Activated CD8-positive, alpha-beta memory T cell treated with anti-CD3 and anti-CD28 coated beads, Interleukin-2, amount 50 U/mL, for 24 hours (primary cell): ENCODE data around the gene ARHGAP15.

Experiments
- DNase-seq: peaks from one replicate; pipeline ENCODE4 v3.0.0-alpha.2; 2020; ENCODE audit errors: extremely low read depth

Gene ARHGAP15

DNA sequence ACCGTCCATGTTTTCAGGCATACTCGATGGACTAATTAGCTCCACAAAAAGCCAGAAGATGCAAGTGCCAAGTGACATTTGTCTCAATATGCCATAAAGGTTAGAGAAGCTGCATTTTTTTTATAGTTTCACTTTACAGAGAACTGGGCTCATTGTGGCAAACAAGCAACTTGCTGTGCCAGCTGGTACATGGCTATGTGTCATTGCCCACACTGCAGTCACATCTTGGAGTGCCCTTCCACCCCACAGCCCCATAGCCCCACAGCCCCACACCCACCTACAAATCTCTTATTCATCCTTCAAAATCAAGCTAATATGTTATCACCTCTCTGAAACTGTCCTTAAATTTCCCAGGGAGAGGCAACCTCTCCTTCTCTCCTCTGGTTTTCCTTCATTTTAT lies 451.9 kb downstream of the ARHGAP15 start:
- DNase-seq = no peak

DNA sequence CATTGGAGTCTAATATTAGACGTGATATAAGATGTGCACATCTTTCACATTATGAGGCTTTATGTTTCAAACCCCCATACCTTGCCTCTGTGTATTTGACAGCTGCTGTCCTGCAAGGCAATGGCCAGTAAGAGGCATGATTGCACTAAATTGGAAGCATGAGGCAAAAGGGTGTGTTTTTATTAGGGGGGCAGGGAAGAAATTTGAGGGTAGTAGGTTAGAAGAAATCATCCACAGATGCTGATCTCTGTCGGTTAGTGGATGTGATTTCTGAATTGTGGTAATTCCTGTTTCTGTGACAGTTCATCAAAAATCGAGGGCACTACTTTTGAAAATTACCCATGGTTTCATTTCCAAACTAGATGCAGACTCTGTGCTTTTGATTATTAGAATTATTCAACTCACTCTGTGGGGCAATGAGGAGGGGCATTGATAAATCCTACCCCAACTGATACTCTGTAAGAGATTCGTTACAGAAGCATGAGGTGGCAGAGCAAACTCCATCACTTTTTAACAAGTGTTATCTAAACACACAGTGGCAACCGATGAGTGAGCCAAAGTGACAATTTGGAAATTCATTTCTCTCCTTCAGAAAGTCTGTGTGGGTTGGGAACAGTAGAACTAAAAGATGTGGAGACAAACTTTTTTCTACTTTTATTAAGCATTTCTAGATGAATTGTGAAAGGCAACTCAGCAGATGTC lies 453.0 kb downstream of the ARHGAP15 start:
- no peak for DNase-seq

DNA sequence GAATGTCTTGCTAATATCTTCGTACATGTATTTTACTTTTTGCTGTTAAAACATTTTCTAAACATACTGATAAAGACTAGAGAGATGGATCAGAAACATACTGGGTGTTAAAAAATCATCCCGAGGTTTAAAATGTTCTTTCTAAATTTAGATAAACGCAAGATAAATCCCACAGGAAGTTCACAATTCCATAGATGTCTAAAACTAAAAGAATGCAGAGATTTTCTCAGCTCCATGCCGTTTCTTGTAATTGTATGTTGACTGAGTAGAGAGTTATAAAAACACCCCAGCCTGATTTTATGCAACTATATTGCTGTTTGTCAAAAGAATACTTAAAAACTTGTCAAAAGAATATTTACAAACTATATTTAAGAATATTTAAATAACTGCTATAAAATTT lies 455.7 kb downstream of the ARHGAP15 start:
- no peak for DNase-seq

GRCh38 chr2:143586119-143586518 lies 456.9 kb downstream of the ARHGAP15 start:
- no peak for DNase-seq

- DNase-seq = no peak
These were observed 459.5 kb downstream of the ARHGAP15 start for GRCh38 chr2:143588746-143589145.

GRCh38 chr2:143594161-143594560 lies 464.9 kb downstream of the ARHGAP15 start:
- no peak for DNase-seq

DNA sequence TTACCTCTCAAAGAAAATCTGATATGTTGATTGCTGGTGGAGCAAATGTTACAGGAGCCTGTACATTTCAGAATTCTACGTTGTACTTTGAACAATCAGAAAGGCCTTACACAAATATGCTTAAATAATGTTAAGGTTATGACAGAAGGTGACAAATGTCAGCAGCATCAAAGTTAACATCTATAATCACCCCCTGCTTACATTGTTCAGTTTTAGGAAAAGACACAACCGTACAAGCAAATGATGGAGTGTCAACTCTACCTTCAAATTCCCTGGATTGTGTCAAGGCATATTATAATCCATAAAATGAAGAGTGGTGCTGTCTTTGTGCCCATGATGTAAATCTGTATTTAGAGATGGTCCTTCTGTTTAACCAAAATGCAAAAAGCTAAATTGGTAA lies 465.5 kb downstream of the ARHGAP15 start:
- no peak for DNase-seq

- DNase-seq = no peak
These were observed 470.9 kb downstream of the ARHGAP15 start for GRCh38 chr2:143600116-143600515.

DNA sequence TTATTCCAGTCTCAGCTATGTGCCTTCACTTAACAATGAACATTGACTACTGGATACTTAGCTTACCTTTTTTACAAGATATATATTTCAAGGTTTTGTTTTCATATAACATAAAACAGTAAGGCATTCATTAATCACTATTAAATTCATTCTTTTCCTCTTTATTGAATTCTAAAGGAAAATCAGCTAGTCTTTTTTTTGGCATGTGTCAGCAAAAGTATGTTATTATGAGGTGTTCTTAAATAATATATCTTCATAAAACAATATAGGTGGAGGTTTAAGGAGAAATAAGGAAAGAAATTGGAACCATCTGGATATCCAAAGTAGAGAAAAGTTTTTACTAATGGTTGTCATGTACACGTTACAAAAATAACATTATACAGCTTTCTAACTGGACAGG lies 472.6 kb downstream of the ARHGAP15 start:
- no peak for DNase-seq

GRCh38 chr2:143603035-143603655 lies 473.9 kb downstream of the ARHGAP15 start:
- DNase-seq = no peak

GRCh38 chr2:143603846-143604565 lies 474.8 kb downstream of the ARHGAP15 start:
- DNase-seq = no peak

- no peak for DNase-seq
These were observed 475.3 kb downstream of the ARHGAP15 start for GRCh38 chr2:143604566-143604959.

- no peak for DNase-seq
These were observed 478.2 kb downstream of the ARHGAP15 start for GRCh38 chr2:143607231-143608062.

- DNase-seq = no peak
These were observed 478.8 kb downstream of the ARHGAP15 start for GRCh38 chr2:143608063-143608423.

- no peak for DNase-seq
These were observed 479.5 kb downstream of the ARHGAP15 start for GRCh38 chr2:143608758-143609157.

- no peak for DNase-seq
These were observed 482.1 kb downstream of the ARHGAP15 start for GRCh38 chr2:143611336-143611735.

- DNase-seq = no peak
These were observed 486.3 kb downstream of the ARHGAP15 start for GRCh38 chr2:143615562-143615961.

DNA sequence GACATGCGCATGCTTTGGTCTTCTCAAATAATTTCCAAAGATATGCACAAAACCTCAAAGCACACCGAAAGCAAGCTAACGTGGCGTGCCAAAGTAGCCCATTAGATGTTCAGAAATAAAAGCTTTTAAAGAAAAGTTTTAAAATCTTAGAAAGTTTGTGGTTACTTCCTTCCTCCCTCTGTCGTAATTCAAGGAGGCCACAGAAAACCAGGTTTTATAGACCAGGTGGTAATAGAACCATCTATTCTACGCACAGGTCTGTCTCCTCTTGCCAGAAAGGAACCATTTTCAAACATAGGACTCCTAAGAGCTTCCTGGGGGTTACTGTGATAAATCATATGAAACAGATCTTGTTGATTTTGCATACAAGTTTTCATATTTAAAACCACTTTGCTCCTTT lies 487.2 kb downstream of the ARHGAP15 start:
- DNase-seq = no peak

DNA sequence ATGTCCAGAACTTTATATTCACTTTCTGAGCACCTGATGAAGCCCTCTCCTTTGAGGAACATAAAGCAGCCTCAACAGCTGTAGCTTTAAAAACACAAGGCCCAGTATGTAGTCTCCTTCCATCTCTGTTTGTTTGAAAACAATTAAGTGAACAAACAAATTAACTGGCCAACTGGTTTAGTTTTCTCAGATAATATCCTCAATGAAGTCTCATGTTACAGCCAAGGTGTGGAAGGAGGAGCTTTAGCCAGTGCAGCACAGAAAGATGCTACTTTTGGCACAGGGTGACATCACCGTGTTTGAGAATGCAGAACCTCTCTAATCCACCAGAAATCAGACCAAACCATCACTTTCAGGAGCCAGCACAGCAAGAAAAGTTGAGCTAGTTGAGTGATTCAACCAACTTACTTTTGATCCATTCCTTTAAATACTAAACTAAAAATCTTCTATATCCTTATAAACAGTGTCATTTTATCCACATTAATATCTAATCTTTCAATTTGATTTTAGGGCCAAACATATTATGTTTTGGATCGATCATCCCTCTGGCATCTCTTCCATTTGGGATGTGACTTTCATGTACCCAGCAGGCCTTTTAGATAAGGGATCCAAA lies 488.7 kb downstream of the ARHGAP15 start:
- no peak for DNase-seq

DNA sequence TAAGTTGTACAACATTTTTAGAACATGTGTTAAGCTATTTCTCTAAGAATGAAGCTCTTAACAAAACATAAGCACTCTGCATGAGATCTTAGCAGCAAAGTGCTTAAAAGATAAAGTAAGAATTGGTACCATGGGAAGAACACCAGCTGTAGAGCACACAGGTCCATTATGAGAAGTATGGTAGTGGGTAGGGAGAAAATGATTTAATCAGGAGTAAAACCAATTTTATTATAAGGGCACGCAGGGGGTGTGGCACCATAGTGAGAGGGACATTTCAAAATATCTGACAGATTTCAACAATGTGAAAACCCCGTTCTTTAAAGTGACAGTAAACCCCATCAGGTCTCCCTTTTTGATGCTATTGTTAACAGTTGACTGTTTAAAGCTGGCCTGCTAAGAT lies 492.9 kb downstream of the ARHGAP15 start:
- no peak for DNase-seq

GRCh38 chr2:143623231-143623908 lies 494.2 kb downstream of the ARHGAP15 start:
- no peak for DNase-seq
